ENCODE measurements around the gene CEACAM20.

DNA sequence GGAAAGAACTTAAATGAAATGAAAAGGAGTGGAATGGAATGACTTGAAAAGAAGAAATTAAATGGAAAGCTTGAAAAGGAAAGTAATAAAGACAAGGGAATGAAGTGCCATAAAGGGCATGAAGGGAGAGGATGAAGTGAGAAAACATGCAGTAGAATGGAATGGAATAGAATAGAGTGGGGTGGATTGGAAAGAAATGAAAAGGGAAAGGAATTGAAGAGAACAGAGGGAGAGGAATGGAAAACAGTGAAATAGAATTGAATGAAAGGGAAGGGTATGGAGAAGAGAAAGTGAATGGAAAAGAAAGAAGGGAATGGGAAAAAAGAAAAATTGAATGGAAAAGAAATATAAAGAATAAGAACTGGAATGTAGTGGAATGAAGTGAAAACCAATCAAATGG lies 20.0 kb downstream of the CEACAM20 start:
- TF ChIP-seq, protein P1, sequence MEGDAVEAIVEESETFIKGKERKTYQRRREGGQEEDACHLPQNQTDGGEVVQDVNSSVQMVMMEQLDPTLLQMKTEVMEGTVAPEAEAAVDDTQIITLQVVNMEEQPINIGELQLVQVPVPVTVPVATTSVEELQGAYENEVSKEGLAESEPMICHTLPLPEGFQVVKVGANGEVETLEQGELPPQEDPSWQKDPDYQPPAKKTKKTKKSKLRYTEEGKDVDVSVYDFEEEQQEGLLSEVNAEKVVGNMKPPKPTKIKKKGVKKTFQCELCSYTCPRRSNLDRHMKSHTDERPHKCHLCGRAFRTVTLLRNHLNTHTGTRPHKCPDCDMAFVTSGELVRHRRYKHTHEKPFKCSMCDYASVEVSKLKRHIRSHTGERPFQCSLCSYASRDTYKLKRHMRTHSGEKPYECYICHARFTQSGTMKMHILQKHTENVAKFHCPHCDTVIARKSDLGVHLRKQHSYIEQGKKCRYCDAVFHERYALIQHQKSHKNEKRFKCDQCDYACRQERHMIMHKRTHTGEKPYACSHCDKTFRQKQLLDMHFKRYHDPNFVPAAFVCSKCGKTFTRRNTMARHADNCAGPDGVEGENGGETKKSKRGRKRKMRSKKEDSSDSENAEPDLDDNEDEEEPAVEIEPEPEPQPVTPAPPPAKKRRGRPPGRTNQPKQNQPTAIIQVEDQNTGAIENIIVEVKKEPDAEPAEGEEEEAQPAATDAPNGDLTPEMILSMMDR (IDR thresholded peaks at IDR 0.05), result no peak
- TF ChIP-seq EP300 (IDR thresholded peaks at IDR 0.05) (no peak), POLR2AphosphoS5 (IDR thresholded peaks at IDR 0.05) (no peak)
